B cell (primary cell): ENCODE data around the gene RPH3AL.

Experiments used
- EZH2 ChIP-seq: IDR thresholded peaks from 2 replicates; pipeline ENCODE4 v1.6.1; 2012; ENCODE audit warnings: borderline replicate concordance, low read depth, mild to moderate bottlenecking, moderate library complexity, low read length; ENCODE audit not compliant: insufficient read depth, poor library complexity, severe bottlenecking
- TF ChIP-seq, protein P1 (sequence below): fragments of 200-600 bp; IDR thresholded peaks from one replicate; pipeline ENCODE4 v1.8.0; 2022; ENCODE audit warnings: antibody characterized with exemption, mild to moderate bottlenecking

DNA sequence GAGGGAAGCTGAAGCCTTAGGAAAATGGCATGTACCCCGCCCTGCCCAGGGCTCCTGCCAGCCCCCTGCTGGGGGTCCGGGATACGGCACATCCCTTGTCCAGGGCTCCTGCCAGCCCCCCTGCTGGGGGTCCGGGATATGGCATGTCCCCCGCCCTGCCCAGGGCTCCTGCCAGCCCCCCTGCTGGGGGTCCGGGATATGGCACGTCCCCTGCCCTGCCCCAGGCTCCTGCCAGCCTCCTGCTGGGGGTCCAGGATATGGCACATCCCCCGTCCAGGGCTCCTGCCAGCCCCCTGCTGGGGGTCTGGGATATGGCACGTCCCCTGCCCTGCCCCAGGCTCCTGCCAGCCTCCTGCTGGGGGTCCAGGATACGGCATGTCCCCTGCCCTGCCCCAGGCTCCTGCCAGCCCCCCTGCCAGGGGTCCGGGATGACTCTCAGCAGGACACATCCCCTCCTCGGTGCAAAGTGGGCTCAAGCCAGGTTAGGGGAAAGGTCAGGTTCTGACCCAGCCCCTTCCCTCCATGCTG lies 43.2 kb downstream of the RPH3AL start:
- TF ChIP-seq, protein P1, sequence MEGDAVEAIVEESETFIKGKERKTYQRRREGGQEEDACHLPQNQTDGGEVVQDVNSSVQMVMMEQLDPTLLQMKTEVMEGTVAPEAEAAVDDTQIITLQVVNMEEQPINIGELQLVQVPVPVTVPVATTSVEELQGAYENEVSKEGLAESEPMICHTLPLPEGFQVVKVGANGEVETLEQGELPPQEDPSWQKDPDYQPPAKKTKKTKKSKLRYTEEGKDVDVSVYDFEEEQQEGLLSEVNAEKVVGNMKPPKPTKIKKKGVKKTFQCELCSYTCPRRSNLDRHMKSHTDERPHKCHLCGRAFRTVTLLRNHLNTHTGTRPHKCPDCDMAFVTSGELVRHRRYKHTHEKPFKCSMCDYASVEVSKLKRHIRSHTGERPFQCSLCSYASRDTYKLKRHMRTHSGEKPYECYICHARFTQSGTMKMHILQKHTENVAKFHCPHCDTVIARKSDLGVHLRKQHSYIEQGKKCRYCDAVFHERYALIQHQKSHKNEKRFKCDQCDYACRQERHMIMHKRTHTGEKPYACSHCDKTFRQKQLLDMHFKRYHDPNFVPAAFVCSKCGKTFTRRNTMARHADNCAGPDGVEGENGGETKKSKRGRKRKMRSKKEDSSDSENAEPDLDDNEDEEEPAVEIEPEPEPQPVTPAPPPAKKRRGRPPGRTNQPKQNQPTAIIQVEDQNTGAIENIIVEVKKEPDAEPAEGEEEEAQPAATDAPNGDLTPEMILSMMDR: peak; percentile 57
- no peak for TF ChIP-seq EZH2
